ENCODE data around the gene DOCK1. TPM values are rescaled to one million over a fixed set of nuclear protein-coding genes. Genes with fewer than 3 reads are reported as not detected.
A peak's percentile ranks its signal among the peaks of the same experiment; 100 is the strongest.

The DOCK1 gene
- total RNA-seq, 1 donor from 2014 or later: 78.8 TPM

DNA sequence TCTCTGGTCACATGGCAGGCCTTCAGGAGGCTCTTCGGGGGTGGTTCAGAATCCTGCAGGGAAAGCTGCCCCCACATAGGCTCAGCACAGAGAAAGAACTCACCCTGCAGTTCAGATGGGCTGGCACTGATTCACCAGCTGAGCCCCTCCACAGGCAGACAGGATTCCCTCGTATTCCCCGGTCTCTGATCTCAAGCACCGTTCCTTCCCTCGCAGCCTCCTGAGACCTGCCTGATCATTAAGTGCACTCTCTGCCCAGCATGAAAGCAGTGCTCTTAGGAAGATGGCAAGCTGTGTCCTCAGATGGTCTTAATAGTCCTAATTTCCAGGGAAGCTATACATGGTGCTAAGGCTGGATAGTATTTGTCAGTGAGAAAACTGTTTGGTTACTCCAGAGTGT lies 565.7 kb downstream of the DOCK1 start:
- DNase-seq: no peak

DNA sequence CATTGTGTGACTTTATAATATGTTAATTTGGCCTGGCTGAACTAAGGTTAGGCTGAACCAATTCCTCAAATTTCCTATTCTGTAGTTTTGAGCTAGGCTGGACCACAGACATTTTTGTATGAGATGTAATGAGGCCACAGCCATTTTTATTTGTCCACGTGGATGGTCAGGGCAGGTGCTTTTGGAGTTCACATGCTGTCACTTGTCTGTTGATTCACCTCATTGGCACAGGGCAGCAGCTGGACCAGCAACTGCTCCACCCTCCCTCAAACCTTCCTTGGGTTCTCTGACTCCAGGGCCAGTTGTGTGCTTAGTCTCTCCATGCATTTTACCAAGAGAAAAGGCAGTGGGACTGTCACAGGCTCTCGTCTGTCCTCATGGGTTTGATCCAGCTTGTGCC lies 567.7 kb downstream of the DOCK1 start:
- no peak for DNase-seq

DNA sequence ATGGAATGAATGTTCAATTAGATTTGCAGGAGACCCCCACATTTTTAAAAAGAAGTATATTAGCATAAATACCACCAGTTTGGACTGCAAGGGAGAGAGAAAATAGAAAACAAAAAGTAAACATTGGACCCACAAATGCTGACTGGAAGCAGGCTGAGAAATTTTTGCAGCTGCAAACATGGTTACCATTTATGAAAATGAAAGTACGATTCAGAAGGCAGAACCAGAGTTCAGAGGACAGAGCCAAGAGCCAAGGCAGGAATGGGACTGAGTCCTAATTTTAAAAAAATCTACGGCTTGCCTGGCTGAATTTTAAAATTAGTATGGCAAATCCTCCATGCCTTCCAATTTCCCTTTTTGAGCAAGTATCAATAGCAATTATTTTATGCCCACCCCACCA lies 569.3 kb downstream of the DOCK1 start:
- no peak for DNase-seq

DNA sequence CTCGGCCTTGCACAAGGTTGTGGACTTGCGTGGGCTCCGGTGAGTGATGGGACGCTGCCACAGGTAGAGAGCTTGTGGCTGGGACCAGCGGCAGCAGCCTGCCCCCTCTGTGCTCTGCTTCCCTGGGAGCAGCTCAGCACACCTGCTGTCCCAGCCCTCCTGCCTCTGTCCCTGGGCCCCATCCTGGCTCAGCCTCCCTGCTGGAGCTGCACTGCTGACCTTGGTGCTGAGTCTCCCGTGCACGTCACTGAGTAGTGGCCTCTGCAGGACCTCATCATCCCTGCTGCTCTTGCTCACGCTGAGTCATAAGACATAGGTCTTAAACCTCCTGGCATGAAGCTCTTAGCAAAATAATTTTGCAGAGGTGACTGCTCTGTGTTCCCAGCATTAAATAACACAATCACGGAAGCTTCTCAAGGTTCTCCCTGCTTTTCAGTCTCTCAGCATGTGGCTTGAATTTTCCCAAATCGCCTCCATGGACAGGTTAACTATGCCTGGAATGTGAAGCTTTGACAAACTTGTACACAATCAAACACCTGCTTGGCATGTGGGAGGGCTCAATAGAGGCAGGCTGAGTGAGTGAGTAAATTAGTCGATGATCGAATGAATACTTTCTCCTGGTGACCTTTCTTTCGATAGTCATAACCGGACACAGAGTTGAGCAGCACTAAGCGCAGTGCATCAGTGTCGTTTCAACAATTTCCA lies 580.1 kb downstream of the DOCK1 start:
- peak; percentile 71 for DNase-seq

DNA sequence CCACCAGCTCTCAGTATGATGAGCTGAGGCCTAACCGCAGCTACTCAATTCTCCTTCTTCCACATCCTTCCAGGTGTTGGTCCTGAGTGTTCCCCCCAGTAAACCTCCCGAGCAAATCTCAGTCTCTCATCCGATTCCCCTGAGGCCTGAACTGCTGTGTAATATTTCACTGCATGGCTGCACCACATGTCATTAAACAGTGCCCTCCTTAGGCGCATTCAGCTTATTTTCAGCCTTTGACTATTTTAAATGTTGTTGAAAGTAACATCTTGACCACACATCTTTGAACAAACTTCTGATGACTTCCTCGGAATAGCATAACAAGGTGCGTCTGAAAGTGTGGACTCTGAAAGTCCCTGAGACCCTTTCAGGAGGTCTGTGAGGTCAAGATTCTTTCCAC lies 581.1 kb downstream of the DOCK1 start:
- DNase-seq: no peak

DNA sequence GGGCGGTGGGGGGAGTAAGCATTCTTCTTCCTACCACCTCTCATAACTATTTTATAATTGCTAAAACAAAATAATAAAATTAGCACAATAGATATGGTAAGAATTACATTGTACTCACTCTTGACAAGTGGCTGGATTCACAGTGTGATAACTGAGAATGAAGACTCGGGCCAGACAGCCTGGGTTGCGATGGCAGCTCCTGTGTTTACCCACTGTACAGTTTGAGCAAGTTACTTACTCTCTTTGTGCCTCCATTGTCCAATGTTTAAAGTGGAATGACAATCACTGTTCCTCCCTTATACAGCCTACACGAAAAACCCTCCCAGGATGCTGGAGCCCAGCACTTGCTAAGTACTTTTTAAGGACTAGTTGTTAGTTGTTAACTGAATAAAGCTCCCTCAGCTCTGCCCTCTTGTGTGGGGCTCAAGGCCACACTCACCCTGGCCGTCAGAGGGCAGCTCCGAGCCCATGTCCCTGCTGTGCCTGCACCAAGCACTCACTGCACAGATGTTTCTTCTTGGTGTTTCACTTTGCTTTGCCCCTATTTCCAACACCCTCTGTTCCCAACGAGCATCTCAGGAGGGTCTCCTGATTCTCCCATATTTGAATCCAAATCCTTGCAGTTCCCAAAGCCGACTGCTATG lies 587.5 kb downstream of the DOCK1 start:
- DNase-seq: no peak

DNA sequence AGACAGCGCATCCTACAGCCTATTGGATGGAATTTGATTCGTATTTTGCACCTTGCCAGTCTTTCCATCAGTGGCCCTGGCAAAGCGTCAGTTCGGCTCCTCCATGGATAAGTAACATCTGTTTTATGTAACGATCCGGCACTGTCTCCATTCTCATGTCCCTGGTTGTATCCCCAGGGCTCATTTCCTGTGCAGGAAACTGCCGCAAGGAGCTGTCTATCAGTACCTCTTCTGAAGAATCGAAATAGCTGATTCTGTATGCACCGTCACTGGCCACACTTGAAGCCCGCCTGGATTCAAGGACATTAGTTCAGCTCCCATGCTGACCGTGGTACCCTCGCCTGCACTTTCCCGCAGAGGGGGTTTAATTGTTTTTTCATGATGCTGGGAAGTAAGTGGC lies 590.8 kb downstream of the DOCK1 start:
- peak; percentile 45 for DNase-seq

DNA sequence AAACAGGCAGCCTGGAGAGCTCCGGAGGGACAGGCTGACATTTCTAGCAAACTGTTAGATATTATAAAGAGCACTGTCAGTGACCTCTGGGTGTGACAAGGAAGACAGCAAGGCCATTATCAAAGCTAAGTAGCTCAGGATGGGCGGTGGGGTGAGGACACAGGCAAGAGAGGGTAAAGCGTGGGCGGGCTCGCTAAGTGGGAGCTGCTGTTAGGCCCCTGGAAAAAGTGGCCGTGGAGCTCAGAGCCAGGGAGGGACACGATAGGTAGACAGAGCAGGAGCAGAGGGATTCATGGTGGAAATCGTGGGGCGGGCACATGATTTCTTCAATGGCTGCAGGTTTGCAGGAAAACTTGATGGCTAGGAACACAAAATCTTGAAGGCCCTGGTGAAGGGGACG lies 592.5 kb downstream of the DOCK1 start:
- no peak for DNase-seq

DNA sequence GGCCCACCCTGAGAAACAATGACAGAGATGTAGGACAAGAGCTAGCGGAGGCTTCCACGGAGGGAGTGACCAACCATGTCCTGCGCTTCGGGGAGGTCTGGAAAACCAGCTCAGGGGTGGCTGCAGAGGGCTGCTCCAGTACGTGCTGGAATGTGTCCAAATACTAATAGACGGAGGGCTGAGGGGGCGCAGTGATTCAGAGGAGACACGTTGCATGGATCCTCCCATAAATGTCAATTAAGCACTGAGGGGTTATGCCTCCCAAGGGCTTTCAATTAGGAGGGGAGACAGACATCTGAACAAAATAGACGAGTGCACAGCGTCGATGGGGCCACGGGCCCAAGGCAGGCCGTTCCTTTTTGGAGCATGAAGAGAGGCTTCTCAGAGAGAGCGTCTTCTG lies 592.9 kb downstream of the DOCK1 start:
- no peak for DNase-seq

DNA sequence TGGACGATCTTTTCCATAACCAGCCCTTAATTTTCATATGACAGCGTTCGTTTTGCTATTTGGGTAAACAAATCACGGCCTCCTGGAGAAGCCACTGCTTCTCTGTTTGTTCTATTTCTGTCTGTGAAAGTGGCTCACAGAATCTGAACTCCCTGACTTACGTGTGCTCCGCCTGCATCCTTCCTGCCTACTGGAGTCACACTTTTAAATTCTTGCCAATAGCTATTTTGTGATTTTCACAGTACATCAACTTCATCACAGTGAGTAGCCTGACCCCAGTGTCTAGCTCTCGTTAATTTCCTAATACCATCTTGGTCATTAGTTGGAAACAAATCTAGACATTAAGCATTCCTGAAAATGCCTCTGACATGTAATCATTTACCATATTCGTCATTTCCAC lies 594.9 kb downstream of the DOCK1 start:
- no peak for DNase-seq

Other genes with a start within 250 kb of the DOCK1 start
- gene C10orf90, start 234.7 kb upstream of the DOCK1 start, total RNA-seq: 3.8 TPM

Measured in tongue (tissue), 2 donors.